Endometrial microvascular endothelial cells (primary cell): ENCODE data around the gene TAF4. TPM values are rescaled to one million over a fixed set of nuclear protein-coding genes. Genes with fewer than 3 reads are reported as not detected.
"Not testable (repeated sequence)": the region's sequence is repeated elsewhere in the genome, so short reads cannot be mapped to it uniquely, and the experiment has no call there.

ENCODE experiments used
- in situ Hi-C: cut with HindIII; loops from 2 replicates; pipeline ENCODE4 v1.10.0; 2017; ENCODE audit warnings: low sequenced_read_pairs, low pct_unique_long_range_greater_than_20kb; ENCODE audit errors: inconsistent ontology term
- total RNA-seq: library from RNA; depleted of rRNA; stranded (reverse); fragments of >200 nt; gene quantifications from one replicate; pipeline ENCODE4 v1.2.3, GENCODE V29; 2015; ENCODE audit errors: inconsistent ontology term

TAF4 gene
- total RNA-seq, 1 donor from 2014 or later: 2.6 TPM

- in situ Hi-C loops: no loop called here
These were observed 5.6 kb downstream of the TAF4 start for GRCh38 chr20:62059920-62060630.

DNA sequence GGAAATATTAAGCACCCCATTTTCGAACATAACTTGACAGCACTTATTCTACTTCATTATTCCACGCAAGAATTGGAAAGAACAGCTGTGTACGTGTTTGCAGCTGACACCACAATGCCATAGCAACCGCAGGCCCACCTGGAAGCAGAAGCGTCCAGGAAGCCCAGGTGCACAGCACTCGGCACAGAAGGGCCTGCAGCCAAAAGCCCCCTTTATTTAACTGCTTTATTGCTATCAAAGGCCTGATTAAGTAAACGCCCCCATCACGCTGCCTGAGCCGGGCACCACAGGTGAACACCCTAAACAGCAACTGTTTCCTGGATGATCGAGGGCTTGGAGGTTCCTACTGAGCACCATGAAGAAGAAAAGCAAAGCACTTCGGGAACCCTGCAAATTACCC, 6.3 kb downstream of the TAF4 start:
- in situ Hi-C loops: no loop called here

GRCh38 chr20:62058941-62059340, 6.7 kb downstream of the TAF4 start:
- in situ Hi-C loops: no loop called here

DNA sequence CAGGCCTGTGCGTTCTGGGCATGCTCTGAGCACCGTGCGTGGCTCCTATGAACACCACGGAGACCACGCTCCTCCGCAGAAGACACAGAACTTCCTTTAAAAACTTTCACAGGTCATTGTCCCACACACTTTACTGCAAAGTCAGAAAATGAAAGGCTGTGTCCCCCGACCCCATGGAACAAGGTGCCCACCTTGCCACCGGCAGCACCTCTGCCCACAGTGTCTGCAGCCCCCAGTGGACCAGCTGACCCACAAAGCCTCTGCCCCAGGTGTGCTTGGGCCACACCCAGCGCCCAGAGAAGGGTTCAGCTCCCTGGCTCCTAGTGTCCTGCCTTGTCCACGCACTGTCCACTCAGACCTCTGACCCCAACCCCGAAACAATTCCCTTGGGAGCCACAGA, 8.7 kb downstream of the TAF4 start:
- in situ Hi-C loops: no loop called here

GRCh38 chr20:62056377-62056776, 9.3 kb downstream of the TAF4 start:
- in situ Hi-C loops: no loop called here

DNA sequence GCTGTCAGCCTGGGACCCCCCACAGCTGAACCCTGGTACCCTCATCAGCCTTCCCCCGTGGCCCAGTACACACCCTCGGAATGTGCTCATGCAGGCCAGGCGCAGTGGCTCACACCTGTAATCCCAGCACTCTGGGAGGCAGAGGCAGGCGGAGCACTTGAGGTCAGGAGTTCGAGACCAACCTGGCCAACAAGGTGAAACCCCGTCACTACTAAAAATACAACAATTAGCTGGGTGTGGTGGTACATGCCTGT, 9.9 kb downstream of the TAF4 start:
- in situ Hi-C loops: not testable (repeated sequence)

DNA sequence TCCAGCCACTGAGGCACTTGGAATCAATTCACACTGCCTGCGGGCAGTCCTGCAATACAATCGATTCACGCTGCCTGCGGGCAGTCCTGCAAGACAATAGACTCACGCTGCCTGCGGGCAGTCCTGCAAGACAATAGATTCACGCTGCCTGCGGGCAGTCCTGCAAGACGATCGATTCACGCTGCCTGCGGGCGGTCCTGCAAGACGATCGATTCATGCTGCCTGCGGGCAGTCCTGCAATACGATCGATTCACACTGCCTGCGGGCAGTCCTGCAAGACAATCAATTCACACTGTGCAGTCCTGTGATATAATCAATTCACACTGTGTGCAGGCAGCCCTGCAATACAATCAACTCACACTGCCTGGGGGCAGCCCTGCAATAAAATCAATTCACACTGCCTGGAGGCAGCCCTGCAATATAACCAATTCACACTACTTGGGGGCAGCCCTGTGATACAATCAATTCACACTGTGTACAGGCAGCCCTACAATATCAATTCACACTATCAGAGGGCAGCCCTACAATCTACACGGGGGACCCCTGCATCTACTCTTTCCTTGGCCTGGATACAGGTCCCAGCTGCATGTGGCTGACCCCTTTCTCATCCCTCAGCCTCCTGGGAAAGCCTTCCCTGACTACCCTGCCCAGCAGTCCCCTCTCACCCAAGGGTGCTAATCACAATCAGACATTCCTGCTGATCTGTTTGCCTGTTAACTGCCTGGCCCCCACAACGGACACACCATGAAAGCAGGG, 10.4 kb downstream of the TAF4 start:
- in situ Hi-C loops: no loop called here

GRCh38 chr20:62054451-62054953, 11.2 kb downstream of the TAF4 start:
- in situ Hi-C loops: no loop called here

DNA sequence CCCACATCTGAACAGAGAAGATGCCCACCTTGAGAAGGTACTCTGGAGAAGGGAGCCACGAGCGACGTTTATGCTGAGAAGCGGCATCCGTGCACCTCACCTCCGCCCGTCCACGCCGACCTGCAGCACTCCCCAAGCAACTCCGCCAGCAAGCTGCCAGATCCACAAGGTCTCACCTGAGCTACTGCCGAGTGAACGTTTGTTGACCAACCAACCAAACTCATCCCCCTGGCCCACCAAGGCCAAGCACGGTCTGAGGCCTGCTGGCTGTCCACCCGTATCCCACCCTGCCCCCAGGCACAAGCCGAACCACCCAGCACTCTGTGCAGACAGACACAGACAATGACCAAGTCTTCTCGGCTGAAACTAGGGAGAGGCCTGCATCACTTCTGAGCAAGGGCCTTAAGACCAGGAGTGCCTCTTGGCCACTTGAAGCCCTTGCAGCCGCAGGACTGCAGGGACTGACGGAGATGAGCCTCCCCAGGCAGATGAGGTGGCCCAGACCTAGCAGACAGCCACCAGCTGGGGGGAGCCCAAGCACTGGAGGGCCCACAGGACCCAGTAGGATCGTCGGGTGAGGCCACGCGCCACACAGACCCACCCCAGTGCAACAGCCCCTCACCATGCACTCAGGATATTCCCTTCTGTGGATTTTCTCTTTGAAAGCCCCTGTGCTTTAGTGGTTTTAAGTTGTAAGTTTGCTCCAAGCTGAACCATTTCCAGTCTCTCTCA, 12.1 kb downstream of the TAF4 start:
- in situ Hi-C loops: no loop called here

DNA sequence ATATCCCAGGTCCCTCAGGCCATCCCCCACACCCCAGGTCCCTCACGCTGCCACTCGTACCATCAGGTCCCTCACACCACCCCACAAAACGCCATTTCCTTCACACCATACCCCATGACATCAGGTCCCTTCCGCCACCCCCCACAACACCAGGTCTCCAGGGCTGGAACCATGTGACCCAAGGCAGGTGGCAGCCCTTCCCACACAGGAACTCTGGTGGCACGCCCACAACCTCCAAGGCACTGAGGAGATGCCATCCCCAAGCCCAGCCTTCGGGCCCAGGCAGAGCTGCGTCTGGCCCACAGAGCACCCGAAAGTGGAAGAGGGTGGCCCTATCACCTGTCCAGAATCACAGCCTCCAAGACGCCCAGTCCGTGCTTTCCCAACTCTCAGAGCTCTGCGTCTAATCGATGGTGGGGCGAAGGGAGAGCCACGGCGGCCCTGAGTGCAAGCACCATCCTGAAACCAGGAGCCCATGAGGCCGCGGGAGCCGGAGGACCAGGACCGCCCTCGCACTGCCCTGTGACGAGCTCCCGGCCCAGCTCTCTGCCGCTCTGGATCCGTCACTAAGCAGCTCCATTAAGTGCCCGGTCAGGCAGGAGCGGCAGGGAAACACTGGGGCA, 12.7 kb downstream of the TAF4 start:
- in situ Hi-C loops: no loop called here

- in situ Hi-C loops: no loop called here
These were observed 13.3 kb downstream of the TAF4 start for GRCh38 chr20:62052336-62052841.

GRCh38 chr20:62051546-62052255, 14.0 kb downstream of the TAF4 start:
- in situ Hi-C loops: no loop called here

- in situ Hi-C loops: no loop called here
These were observed 14.5 kb downstream of the TAF4 start for GRCh38 chr20:62051144-62051543.

DNA sequence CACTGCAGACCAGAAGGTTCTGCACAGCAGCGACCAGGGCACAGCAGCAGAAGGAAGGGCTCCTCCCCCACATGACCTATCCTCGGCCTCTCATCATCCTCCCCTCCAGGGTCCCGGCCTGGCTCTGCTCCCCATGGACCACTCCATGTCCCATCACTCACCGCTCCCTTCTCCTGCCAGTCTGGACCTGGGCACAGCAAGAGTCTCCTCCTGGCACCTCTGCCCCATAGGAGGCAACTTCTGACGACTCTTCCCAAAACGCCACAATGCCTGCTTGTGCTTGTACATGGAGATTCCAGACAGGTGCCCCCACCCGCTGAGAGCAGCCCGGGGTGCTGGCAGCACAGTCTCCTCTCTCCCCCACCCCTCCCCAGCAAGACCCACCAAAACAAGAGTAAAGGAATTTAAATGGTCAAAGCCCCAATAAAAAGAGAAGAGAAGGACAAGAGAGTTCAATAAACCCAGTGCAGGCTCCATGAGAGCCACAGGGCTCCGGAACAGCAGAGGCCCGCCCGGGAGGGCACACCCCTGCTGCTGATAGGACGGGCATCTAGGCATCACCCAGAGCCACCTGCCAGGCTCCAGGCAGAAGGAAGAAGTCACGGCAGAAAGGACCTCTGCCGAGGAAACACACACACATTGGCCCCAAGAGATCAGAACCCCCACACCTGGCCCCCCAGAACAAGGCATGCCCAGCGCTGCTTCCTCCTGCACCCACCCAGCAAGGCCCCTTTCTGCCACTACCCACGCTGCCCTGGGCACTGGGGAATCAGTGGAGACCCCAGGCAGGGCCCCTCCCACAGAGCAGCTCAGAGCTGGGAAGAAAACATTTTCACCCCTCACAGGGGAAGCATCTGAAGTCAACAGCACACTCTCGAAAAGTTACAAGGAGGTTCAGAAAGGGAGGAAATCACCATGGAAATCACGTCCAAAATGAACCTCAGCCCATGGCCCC, 15.2 kb downstream of the TAF4 start:
- in situ Hi-C loops: no loop called here

DNA sequence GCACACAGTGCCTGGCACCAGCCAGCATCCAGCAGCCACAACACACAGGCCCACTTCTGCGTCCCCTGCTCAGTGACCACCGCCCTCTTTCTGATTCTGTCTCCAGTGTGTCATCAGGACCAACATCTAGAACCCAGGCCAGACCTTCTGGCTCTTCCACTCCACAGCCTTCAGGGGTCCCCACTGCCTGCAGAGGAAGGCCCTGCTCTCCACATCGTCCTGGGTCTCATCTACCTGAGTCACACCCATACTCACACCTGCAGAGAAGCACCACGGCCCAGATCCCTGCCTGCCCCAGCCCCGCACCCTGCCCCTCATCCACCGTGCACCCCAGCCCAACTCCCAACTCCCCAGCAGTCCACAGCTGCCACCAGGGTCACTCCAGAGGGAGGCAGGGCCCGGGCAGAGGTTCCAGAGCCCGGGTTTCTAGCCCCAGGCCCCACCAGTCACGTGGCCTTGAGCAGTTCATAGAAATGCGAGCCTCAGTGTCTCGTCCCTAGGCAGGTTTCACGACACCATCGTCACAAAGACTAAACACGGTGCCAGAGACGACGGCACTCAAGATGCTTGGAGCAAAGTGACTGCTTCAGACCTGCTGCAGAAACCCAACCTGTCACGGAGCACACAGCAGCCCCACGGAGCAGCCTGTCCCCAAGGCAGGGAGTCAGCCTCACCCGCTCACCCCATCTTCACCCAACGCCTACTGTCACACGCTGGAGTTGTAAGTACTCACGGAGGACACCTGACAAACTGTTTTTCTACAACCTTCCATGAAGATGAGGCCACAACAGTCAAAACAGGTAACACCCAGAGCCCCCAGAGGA, 16.1 kb downstream of the TAF4 start:
- in situ Hi-C loops: no loop called here

DNA sequence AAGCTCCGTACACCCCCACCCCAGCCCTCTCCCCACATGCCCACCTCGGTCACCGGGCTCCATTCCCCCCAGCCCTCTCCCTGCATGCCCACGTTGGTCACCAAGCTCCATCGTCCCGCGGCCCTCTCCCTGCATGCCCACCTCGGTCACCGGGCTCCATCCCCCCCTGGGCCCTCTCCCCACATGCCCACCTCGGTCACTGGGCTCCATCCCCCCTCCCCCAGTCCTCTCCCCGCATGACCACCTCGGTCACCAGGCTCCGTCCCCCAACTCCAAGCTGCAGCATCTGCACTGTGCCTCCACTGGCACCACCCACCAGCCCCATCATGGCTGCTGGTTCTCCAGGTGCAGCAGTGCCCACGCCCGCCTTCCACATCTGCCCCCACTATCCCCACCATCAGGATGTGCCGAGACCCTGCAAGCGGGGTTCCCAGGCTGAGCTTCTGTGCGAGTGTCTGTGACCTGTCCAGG, 16.8 kb downstream of the TAF4 start:
- in situ Hi-C loops: no loop called here

GRCh38 chr20:62048346-62048761, 17.3 kb downstream of the TAF4 start:
- in situ Hi-C loops: no loop called here
